SK-N-MC (cell line): ENCODE results near the gene STRN.
"Not testable (repeated sequence)": the region's sequence is repeated elsewhere in the genome, so short reads cannot be mapped to it uniquely, and the experiment has no call there.

Experiments used
- DNase-seq: peaks from one replicate; pipeline ENCODE4 v3.0.0-alpha.2; 2011; ENCODE audit warnings: low read depth, low spot score
- H3K27ac ChIP-seq: fragments of 200-600 bp; sonication (generic); 2 replicates; pipeline ENCODE4 v1.5.1; 2016; ENCODE audit warnings: mixed run types
- H3K36me3 ChIP-seq: fragments of 200-600 bp; sonication (generic); 2 replicates; pipeline ENCODE4 v1.6.1; 2017; ENCODE audit warnings: antibody characterized with exemption, low read length, mixed read lengths; ENCODE audit not compliant: insufficient read depth
- H3K4me3 ChIP-seq: fragments of 200-600 bp; sonication (generic); 2 replicates; pipeline ENCODE4 v1.5.1; 2016
- H3K9ac ChIP-seq: fragments of 200-600 bp; sonication (generic); 2 replicates; pipeline ENCODE4 v1.8.0; 2017; ENCODE audit warnings: mixed run types, mixed read lengths; ENCODE audit not compliant: insufficient read length
- H3K9me3 ChIP-seq: fragments of 200-600 bp; sonication (generic); 2 replicates; pipeline ENCODE4 v1.6.1; 2017; ENCODE audit warnings: low read depth, mild to moderate bottlenecking, antibody characterized with exemption, low read length, moderate library complexity, mixed read lengths
- EZH2 ChIP-seq: fragments of 200-600 bp; sonication (generic); IDR thresholded peaks from one replicate; pipeline ENCODE4 v1.6.1; 2017; ENCODE audit warnings: antibody characterized with exemption
- FOXP2 ChIP-seq: optimal IDR thresholded peaks from 2 replicates; pipeline ENCODE3; 2011; ENCODE audit warnings: mild to moderate bottlenecking, moderate library complexity; ENCODE audit not compliant: insufficient read depth; ENCODE audit errors: extremely low read length, control extremely low read depth
- POLR2AphosphoS5 ChIP-seq: IDR thresholded peaks from 2 replicates; pipeline ENCODE4 v1.6.1; 2012; ENCODE audit warnings: mild to moderate bottlenecking, low read depth, low read length, borderline replicate concordance

Gene STRN

GRCh38 chr2:36993841-36994620 lies 27.7 kb upstream of the STRN start:
- Histone ChIP-seq H3K27ac (no peak overlapping the region), H3K36me3 (peaks cover 10% of the 10 kb centered on the region), H3K9me3 (no peaks in the 10 kb centered on the region), H3K9ac (no peak overlapping the region), H3K4me3 (no peak overlapping the region)
- TF ChIP-seq EZH2 (no peak), FOXP2 (no peak), POLR2AphosphoS5 (no peak)
- DNase-seq, result no peak

DNA sequence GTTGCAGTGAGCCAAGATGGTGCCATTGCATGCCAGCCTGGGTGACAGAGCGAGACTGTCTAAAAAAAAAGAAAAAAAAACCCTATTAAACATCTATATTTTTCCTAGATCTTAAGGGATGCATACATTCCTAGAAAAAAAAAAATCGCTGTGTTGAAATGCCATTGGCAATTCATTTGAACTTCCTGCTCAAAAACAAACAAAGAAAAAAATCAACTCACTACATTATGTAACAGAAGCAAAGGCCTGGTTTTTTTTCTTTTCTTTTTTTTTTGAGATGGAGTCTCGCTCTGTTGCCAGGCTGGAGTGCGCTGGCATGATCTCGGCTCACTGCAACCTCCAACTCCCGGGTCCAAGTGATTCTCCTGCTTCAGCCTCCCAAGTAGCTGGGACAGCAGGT lies 21.7 kb upstream of the STRN start:
- TF ChIP-seq POLR2AphosphoS5 (no peak), EZH2 (no peak), FOXP2 (no peak)
- DNase-seq, result no peak
- H3K27ac ChIP-seq, result no peak overlapping the region
- H3K36me3 ChIP-seq, result no peaks in the 10 kb centered on the region; the same call in 1 of the 2 replicates
- H3K4me3 ChIP-seq, result no peak overlapping the region
- H3K9me3 ChIP-seq, result no peaks in the 10 kb centered on the region
- H3K9ac ChIP-seq, result no peak overlapping the region

DNA sequence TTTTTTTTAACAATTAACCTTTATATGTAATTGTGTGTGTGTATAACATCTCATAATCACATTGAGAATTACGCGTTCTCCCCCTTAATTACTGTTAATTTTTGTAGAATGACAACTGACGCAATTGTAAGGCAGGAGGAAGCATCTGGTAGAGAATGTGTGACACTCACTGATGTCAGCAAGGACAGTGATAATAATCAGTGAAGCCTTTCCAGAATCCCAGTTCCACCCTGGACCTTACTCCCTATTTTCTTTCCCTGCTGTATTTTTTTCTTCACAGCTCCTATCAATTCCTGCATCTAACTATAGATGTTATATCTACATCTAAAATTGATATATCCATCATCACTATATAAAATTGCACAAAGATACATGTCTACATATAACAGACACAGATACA lies 16.1 kb upstream of the STRN start:
- no peaks in the 10 kb centered on the region for H3K9me3 ChIP-seq
- no peaks in the 10 kb centered on the region; the same call in 1 of the 2 replicates for H3K36me3 ChIP-seq
- H3K4me3 ChIP-seq, result no peak overlapping the region
- TF ChIP-seq EZH2 (no peak), POLR2AphosphoS5 (no peak), FOXP2 (no peak)
- no peak overlapping the region for H3K9ac ChIP-seq
- no peak overlapping the region for H3K27ac ChIP-seq
- DNase-seq, result no peak

- Histone ChIP-seq H3K9ac (no peak overlapping the region), H3K27ac (no peak overlapping the region), H3K4me3 (no peak overlapping the region), H3K36me3 (no peaks in the 10 kb centered on the region; the same call in 1 of the 2 replicates), H3K9me3 (no peaks in the 10 kb centered on the region)
- no peak for DNase-seq
- TF ChIP-seq POLR2AphosphoS5 (no peak), EZH2 (no peak), FOXP2 (no peak)
These were observed 15.6 kb upstream of the STRN start for GRCh38 chr2:36981911-36982310.

- H3K27ac ChIP-seq, DNase-seq, H3K4me3 ChIP-seq, H3K36me3 ChIP-seq, H3K9ac ChIP-seq, H3K9me3 ChIP-seq: not testable (repeated sequence)
These were observed 12.7 kb upstream of the STRN start for GRCh38 chr2:36979007-36979406.

DNA sequence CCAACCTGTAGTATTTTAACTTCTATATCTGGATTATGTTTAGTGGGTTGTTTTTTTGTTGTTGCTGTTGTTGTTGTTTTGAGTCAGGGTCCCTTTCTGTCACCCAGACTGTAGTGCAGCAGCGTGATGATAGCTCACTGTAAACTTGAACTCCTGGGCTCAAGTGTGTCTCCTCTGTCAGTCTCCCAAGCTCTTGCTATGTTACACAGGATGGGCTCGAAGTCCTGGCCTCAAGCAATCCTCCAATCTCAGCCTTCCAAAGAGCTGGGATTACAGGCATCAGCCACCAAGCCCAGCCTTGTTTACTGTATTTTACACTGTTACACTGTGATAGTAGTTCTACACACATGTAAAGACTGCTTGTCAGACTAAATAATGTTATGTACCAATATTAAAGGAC lies 9.7 kb upstream of the STRN start:
- Histone ChIP-seq H3K9ac (no peak overlapping the region), H3K4me3 (no peak overlapping the region), H3K27ac (no peak overlapping the region), H3K36me3 (no peaks in the 10 kb centered on the region), H3K9me3 (no peaks in the 10 kb centered on the region)
- TF ChIP-seq FOXP2 (no peak), EZH2 (no peak), POLR2AphosphoS5 (no peak)
- DNase-seq, result no peak

GRCh38 chr2:36975306-36975705 lies 9.0 kb upstream of the STRN start:
- no peak for TF ChIP-seq EZH2
- TF ChIP-seq POLR2AphosphoS5, result no peak
- no peak for TF ChIP-seq FOXP2
- no peak for DNase-seq
- Histone ChIP-seq H3K27ac (no peak overlapping the region), H3K9ac (no peak overlapping the region), H3K9me3 (no peaks in the 10 kb centered on the region), H3K36me3 (no peaks in the 10 kb centered on the region), H3K4me3 (no peak overlapping the region)

DNA sequence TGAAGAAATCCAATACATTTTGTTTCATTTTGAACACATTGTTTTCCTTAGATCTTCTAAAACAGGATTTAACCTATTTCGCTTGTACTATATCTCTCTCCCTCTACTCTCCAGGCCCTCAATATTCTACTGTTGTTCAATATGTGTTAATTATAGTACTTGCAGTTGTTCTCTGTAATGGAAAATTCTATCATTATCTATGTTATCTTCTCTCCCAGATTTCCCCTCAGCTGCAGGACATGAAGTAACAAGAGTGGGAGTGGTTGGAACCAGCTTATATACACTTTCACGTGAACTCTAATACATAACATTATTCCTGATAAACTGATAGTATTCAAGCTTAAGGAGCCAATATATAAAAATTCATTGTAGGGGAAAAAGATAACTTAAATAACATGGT lies 7.0 kb upstream of the STRN start:
- Histone ChIP-seq H3K36me3 (no peaks in the 10 kb centered on the region), H3K4me3 (no peak overlapping the region), H3K9ac (no peak overlapping the region), H3K27ac (no peak overlapping the region), H3K9me3 (no peaks in the 10 kb centered on the region)
- no peak for DNase-seq
- TF ChIP-seq EZH2 (no peak), FOXP2 (no peak), POLR2AphosphoS5 (no peak)

- no peak overlapping the region for H3K4me3 ChIP-seq
- H3K9me3 ChIP-seq, result no peaks in the 10 kb centered on the region
- H3K9ac ChIP-seq, result no peak overlapping the region
- no peak for DNase-seq
- no peak overlapping the region for H3K27ac ChIP-seq
- no peak for TF ChIP-seq POLR2AphosphoS5
- TF ChIP-seq FOXP2, result no peak
- TF ChIP-seq EZH2, result no peak
- H3K36me3 ChIP-seq, result no peaks in the 10 kb centered on the region
These were observed 5.7 kb upstream of the STRN start for GRCh38 chr2:36971990-36972389.
